ENCODE data around the gene MAGEB5. TPM values are rescaled to one million over a fixed set of nuclear protein-coding genes. Genes with fewer than 3 reads are reported as not detected.
"Not testable (repeated sequence)": the region's sequence is repeated elsewhere in the genome, so short reads cannot be mapped to it uniquely, and the experiment has no call there.

Gene MAGEB5, protein sequence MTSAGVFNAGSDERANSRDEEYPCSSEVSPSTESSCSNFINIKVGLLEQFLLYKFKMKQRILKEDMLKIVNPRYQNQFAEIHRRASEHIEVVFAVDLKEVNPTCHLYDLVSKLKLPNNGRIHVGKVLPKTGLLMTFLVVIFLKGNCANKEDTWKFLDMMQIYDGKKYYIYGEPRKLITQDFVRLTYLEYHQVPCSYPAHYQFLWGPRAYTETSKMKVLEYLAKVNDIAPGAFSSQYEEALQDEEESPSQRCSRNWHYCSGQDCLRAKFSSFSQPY
- total RNA-seq = not detected in 2 replicates

DNA sequence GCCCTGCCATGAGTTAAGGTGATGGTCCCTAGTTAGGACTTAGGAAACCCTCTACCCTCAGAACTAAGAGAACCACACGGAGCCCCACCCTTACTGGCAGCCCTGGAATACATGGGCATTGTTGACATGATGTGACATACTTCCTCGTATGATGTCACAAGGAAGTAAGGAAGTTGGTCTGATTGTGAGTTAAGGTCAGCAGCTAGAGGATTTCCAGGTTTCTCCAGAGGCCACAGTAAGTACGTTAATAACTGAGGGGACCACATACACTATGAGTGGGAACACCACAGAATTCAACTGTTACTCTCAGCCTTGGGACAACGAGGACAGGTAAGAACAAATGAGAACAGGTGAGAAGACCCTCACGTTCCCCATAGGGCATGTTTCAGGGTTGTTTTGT lies at the start of gene MAGEB5:
MAGEB5 (plus strand) TSS at position 301 of the 400 bp plus-strand sequence. CDS start 1,133 bp downstream, outside the sequence.
- no peak for DNase-seq (ENCODE audit: low read depth)

GRCh38 chrX:26192204-26192603 lies 23.8 kb upstream of the MAGEB5 start, which contains the start of gene MAGEB6:
MAGEB6 (plus strand) TSS chrX:26192440; CDS start chrX:26193847, 1,407 bp downstream.
- no peak for DNase-seq (ENCODE audit: low read depth)

DNA sequence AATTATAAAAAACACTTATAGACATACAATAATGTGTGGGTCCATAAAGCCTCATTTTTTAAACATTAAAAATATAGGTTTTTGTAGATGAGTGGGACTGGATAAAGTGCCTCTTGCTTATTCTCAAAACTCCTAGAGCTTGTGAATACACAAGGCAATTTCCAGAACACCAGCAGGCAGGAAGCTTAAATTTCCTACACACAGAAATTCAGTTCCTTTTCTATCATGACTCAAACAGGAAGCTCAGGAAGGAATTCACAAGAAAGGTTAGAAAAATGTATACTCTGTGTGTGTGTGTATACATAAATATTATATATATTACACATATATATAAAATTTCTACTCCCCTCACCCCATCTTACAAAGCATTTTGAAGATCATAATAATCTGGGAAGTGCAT lies 12.4 kb upstream of the MAGEB5 start:
- DNase-seq (ENCODE audit: low read depth) = no peak

DNA sequence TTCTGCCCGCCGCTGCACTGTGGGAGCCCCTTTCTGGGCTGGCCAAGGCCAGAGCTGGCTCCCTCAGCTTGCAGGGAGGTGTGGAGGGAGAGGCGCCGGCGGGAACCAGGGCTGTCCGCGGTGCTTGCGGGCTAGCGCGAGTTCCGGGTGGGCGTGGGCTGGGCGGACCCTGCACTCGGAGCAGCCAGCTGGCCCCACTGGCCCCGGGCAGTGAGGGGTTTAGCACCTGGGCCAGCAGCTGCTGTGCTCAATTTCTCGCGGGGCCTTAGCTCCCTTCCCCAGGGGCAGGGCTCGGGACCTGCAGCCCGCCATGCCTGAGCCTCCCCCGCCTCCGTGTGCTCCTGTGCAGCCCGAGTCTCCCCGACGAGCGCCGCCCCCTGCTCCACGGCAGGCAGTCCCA lies 11.3 kb upstream of the MAGEB5 start:
- not testable (repeated sequence) for DNase-seq (ENCODE audit: low read depth)

DNA sequence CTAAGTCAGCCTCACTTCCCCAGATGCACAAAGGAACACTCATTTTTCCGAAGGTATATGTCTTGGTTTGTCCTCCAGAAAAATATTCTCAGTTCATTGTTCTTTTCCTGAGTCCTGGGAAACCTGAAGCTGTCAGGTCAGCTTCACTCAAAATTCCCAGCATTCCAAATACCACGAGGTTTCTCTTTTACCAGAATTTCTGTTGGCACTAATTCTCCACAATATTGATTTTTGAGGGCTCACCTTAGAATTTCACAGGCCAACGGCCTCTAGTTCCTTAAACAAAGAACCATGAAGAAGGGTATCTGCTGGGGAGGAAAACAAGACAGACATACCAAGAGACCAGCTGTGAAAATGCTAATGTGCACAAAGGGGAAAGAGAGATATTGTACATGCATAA lies 8.0 kb upstream of the MAGEB5 start:
- DNase-seq (ENCODE audit: low read depth) = peak; percentile 4

- DNase-seq (ENCODE audit: low read depth) = no peak
These were observed 3.4 kb downstream of the MAGEB5 start for GRCh38 chrX:26219351-26219750.

- no peak for DNase-seq (ENCODE audit: low read depth)
These were observed 18.2 kb downstream of the MAGEB5 start for GRCh38 chrX:26234177-26234576.

DNA sequence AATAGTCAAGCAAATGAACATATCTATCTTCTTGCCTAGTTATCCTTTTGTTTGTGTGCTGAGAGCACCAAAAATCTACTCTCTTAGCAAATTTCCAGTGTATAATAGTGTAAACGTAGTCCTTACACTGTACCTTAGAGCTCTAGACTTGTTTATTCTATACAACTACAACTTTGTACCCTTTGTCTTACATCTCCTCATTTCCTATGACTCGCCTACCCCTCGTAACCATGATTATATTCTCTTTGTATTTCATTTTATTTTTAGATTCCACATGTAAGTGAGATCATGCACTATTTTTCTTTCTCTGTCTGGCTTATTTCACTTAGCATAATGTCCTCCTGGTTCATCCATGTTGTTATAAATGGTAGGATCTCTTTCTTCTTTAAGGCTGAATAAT lies 37.6 kb downstream of the MAGEB5 start:
- no peak for DNase-seq (ENCODE audit: low read depth)

GRCh38 chrX:26254436-26254835 lies 38.5 kb downstream of the MAGEB5 start:
- DNase-seq (ENCODE audit: low read depth) = peak; percentile 93

GRCh38 chrX:26262121-26262523 lies 46.2 kb downstream of the MAGEB5 start:
- DNase-seq (ENCODE audit: low read depth) = peak; percentile 80

Other genes with a start within 250 kb of the MAGEB5 start
- gene MAGEB18, start 77.8 kb upstream of the MAGEB5 start, total RNA-seq = not detected in 2 replicates
- not detected in 2 replicates for gene MAGEB6B, start 55.6 kb upstream of the MAGEB5 start, total RNA-seq
- not detected in 2 replicates for gene MAGEB6, start 23.7 kb upstream of the MAGEB5 start, total RNA-seq

Data from renal cortical epithelial cell (primary cell).